H9 (cell line): ENCODE data around the gene TICRR. TPM values are rescaled to one million over a fixed set of nuclear protein-coding genes. Genes with fewer than 3 reads are reported as not detected.

Experiments used
- DNase-seq: peaks from one replicate; pipeline ENCODE4 v3.0.0-alpha.2; 2017
- H2AFZ ChIP-seq: one replicate; pipeline ENCODE4 v1.6.1; 2013; ENCODE audit warnings: mild to moderate bottlenecking, low read length, control low read depth, moderate library complexity
- H2AK5ac ChIP-seq: 2 replicates; pipeline ENCODE4 v1.6.1; 2013; ENCODE audit warnings: low read length, control low read depth, mixed read lengths; ENCODE audit not compliant: insufficient read length
- H2BK120ac ChIP-seq: one replicate; pipeline ENCODE4 v1.6.1; 2013; ENCODE audit warnings: low read depth, mild to moderate bottlenecking, low read length, control low read depth, inconsistent platforms; ENCODE audit not compliant: poor library complexity, severe bottlenecking
- H2BK12ac ChIP-seq: 2 replicates; pipeline ENCODE4 v1.6.1; 2013; ENCODE audit warnings: low read length, control low read depth, mixed read lengths, low read depth; ENCODE audit not compliant: insufficient read length
- H2BK15ac ChIP-seq: 2 replicates; pipeline ENCODE4 v1.6.1; 2013; ENCODE audit warnings: low read depth, low read length, control low read depth
- H2BK20ac ChIP-seq: one replicate; pipeline ENCODE4 v1.6.1; 2013; ENCODE audit warnings: low read depth, mild to moderate bottlenecking, low read length, control low read depth, inconsistent platforms; ENCODE audit not compliant: poor library complexity, severe bottlenecking
- H2BK5ac ChIP-seq: 2 replicates; pipeline ENCODE4 v1.6.1; 2013; ENCODE audit warnings: low read length, control low read depth, mixed read lengths; ENCODE audit not compliant: insufficient read length
- H3K14ac ChIP-seq: 2 replicates; pipeline ENCODE4 v1.6.1; 2013; ENCODE audit warnings: low read length, control low read depth; ENCODE audit not compliant: insufficient read depth
- H3K18ac ChIP-seq: 2 replicates; pipeline ENCODE4 v1.6.1; 2013; ENCODE audit warnings: low read depth, mild to moderate bottlenecking, mixed read lengths, low read length, control low read depth; ENCODE audit not compliant: insufficient read length
- H3K23ac ChIP-seq: 2 replicates; pipeline ENCODE4 v1.6.1; 2013; ENCODE audit warnings: low read length, control low read depth, mixed read lengths, low read depth; ENCODE audit not compliant: insufficient read length
- H3K23me2 ChIP-seq: 2 replicates; pipeline ENCODE4 v1.6.1; 2013; ENCODE audit warnings: low read depth, mild to moderate bottlenecking, mixed read lengths, low read length, control low read depth; ENCODE audit not compliant: insufficient read length, poor library complexity, severe bottlenecking
- H3K27ac ChIP-seq: 2 replicates; pipeline ENCODE4 v1.5.1; 2013; ENCODE audit warnings: low read length, control low read depth, mixed read lengths, low read depth; ENCODE audit not compliant: insufficient read length
- H3K27me3 ChIP-seq: 2 replicates; pipeline ENCODE4 v1.6.1; 2013; ENCODE audit warnings: low read length, control low read depth, inconsistent platforms; ENCODE audit not compliant: insufficient read depth
- H3K4ac ChIP-seq: 2 replicates; pipeline ENCODE4 v1.6.1; 2013; ENCODE audit warnings: low read depth, mild to moderate bottlenecking, control low read depth, inconsistent platforms, low read length, moderate library complexity
- H3K4me1 ChIP-seq: 2 replicates; pipeline ENCODE4 v1.6.1; 2013; ENCODE audit warnings: low read length, control low read depth, inconsistent platforms; ENCODE audit not compliant: insufficient read depth
- H3K4me2 ChIP-seq: 2 replicates; pipeline ENCODE4 v1.6.1; 2013; ENCODE audit warnings: low read length, control low read depth, mixed read lengths; ENCODE audit not compliant: insufficient read length, insufficient read depth
- H3K56ac ChIP-seq: 2 replicates; pipeline ENCODE4 v1.6.1; 2013; ENCODE audit warnings: low read depth, mild to moderate bottlenecking, mixed read lengths, low read length, control low read depth; ENCODE audit not compliant: insufficient read length
- H3K79me1 ChIP-seq: 2 replicates; pipeline ENCODE4 v1.6.1; 2013; ENCODE audit warnings: low read depth, mild to moderate bottlenecking, moderate library complexity, low read length, control low read depth, inconsistent platforms; ENCODE audit not compliant: insufficient read depth, poor library complexity, severe bottlenecking
- H3K79me2 ChIP-seq: 2 replicates; pipeline ENCODE4 v1.6.1; 2013; ENCODE audit warnings: low read length, control low read depth, inconsistent platforms; ENCODE audit not compliant: insufficient read depth
- H3K9ac ChIP-seq: 2 replicates; pipeline ENCODE4 v1.6.1; 2013; ENCODE audit warnings: low read length, control low read depth, mixed read lengths; ENCODE audit not compliant: insufficient read length; ENCODE audit errors: extremely low read depth
- H3K9me3 ChIP-seq: one replicate; pipeline ENCODE4 v1.6.1; 2013; ENCODE audit warnings: low read depth, low read length, inconsistent platforms; ENCODE audit not compliant: control insufficient read depth
- H3T11ph ChIP-seq: one replicate; pipeline ENCODE4 v1.6.1; 2013; ENCODE audit warnings: mild to moderate bottlenecking, low read length, control low read depth, inconsistent platforms
- H4K20me1 ChIP-seq: one replicate; pipeline ENCODE4 v1.6.1; 2013; ENCODE audit not compliant: control insufficient read depth, insufficient read length, insufficient read depth
- H4K5ac ChIP-seq: 2 replicates; pipeline ENCODE4 v1.6.1; 2013; ENCODE audit warnings: low read depth, mild to moderate bottlenecking, mixed read lengths, low read length, control low read depth; ENCODE audit not compliant: insufficient read length
- H4K8ac ChIP-seq: replicated peaks from 2 replicates; pipeline ENCODE4 v1.6.1; 2013; ENCODE audit warnings: low read length, control low read depth, mixed read lengths, low read depth; ENCODE audit not compliant: insufficient read length
- H4K91ac ChIP-seq: 2 replicates; pipeline ENCODE4 v1.6.1; 2013; ENCODE audit warnings: low read depth, mild to moderate bottlenecking, moderate library complexity, mixed read lengths, low read length, control low read depth; ENCODE audit not compliant: insufficient read length
- H3K27ac Mint-ChIP-seq, 3 experiments: 2 replicates in 2 of 3; 3 replicates in 1 of 3; pipeline ENCODE4 v1.8.0; 2020 to 2021; ENCODE audit warnings: mixed read lengths in 3 of 3, mild to moderate bottlenecking in 1 of 3, moderate library complexity in 1 of 3
- H3K27me3 Mint-ChIP-seq: 2 replicates; pipeline ENCODE4 v1.8.0; 2021; ENCODE audit warnings: low read depth, mild to moderate bottlenecking, moderate library complexity, mixed read lengths
- H3K36me3 Mint-ChIP-seq, 3 experiments: 2 replicates in 2 of 3; 3 replicates in 1 of 3; pipeline ENCODE4 v1.8.0; 2020 to 2021; ENCODE audit warnings: low read depth in 3 of 3, mixed read lengths in 3 of 3; ENCODE audit not compliant: insufficient read depth in 1 of 3
- H3K4me1 Mint-ChIP-seq, 2 experiments: 2 replicates each; pipeline ENCODE4 v1.8.0; 2020; ENCODE audit warnings: mixed read lengths in 2 of 2
- H3K4me3 Mint-ChIP-seq, 2 experiments: 2 replicates in 1 of 2; 3 replicates in 1 of 2; pipeline ENCODE4 v1.8.0; 2020 to 2021; ENCODE audit warnings: mild to moderate bottlenecking in 2 of 2, mixed read lengths in 2 of 2, moderate library complexity in 1 of 2
- H3K9me3 Mint-ChIP-seq, 2 experiments: 2 replicates in 1 of 2; 3 replicates in 1 of 2; pipeline ENCODE4 v1.8.0; 2020; ENCODE audit warnings: mild to moderate bottlenecking in 2 of 2, mixed read lengths in 2 of 2, moderate library complexity in 1 of 2
- WGBS: extraction: QIAGEN DNeasy Blood & Tissue Kit; methylation state at CpG from one replicate; pipeline ENCODE4 v1.1.7; 2013; ENCODE audit warnings: missing lambda C conversion rate, low lambda C conversion rate, mixed read lengths; ENCODE audit not compliant: insufficient read length; ENCODE audit errors: extremely low coverage; 5-methylcytosine and 5-hydroxymethylcytosine counted together
- total RNA-seq: library from RNA; stranded (reverse); gene quantifications from 2 replicates; pipeline ENCODE4 v1.2.1, GENCODE V29; 2021
- TF ChIP-seq, protein P1 (sequence below): fragments of 200-600 bp; sonication (generic); conservative IDR thresholded peaks from 3 replicates; pipeline ENCODE4 v1.8.0; 2021; ENCODE audit warnings: antibody characterized with exemption, mild to moderate bottlenecking

The TICRR gene
- total RNA-seq, 1 experiment from 2014 or later = 26.0 TPM

DNA sequence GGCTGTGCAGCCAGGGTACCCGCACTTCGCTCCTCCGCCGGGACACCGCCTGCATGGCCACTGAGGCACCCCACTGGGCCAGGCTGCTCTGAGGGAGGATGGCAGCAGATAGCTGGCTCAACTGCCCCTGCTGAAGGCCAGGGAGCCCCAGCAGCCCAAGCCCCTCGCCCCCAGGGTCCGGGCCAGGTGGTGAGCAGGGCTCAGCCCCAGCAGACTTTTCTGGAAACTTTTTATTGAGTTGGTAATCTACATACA, 92.4 kb downstream of the TICRR start:
- peaks cover 32% of the 10 kb centered on the region for H3K27me3 Mint-ChIP-seq
- WGBS = no CpG with 5 or more reads among the region's 7 CpGs

More for the DNA sequence above, 92.4 kb downstream of the TICRR start:
- Mint-ChIP-seq H3K4me1 (peaks cover 9 to 18% of the 10 kb centered on the region in 2 experiments), H3K27ac (no peak overlapping the region), H3K36me3 (no peaks in the 10 kb centered on the region; a peak in 1 of 7 replicates), H3K9me3 (no peaks in the 10 kb centered on the region), H3K4me3 (no peak overlapping the region)
- TF ChIP-seq, protein P1, sequence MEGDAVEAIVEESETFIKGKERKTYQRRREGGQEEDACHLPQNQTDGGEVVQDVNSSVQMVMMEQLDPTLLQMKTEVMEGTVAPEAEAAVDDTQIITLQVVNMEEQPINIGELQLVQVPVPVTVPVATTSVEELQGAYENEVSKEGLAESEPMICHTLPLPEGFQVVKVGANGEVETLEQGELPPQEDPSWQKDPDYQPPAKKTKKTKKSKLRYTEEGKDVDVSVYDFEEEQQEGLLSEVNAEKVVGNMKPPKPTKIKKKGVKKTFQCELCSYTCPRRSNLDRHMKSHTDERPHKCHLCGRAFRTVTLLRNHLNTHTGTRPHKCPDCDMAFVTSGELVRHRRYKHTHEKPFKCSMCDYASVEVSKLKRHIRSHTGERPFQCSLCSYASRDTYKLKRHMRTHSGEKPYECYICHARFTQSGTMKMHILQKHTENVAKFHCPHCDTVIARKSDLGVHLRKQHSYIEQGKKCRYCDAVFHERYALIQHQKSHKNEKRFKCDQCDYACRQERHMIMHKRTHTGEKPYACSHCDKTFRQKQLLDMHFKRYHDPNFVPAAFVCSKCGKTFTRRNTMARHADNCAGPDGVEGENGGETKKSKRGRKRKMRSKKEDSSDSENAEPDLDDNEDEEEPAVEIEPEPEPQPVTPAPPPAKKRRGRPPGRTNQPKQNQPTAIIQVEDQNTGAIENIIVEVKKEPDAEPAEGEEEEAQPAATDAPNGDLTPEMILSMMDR = no peak
- H3K9me3 ChIP-seq = no peaks in the 10 kb centered on the region
- H2BK120ac ChIP-seq = no peak overlapping the region
- no peak overlapping the region for H2BK5ac ChIP-seq
- no peak overlapping the region for H2BK15ac ChIP-seq
- H4K8ac ChIP-seq = no peak overlapping the region
- no peaks in the 10 kb centered on the region for H3K79me2 ChIP-seq
- no peak overlapping the region for H3T11ph ChIP-seq
- no peaks in the 10 kb centered on the region for H3K79me1 ChIP-seq
- H3K4me1 ChIP-seq = no peaks in the 10 kb centered on the region
- no peaks in the 10 kb centered on the region for H3K23me2 ChIP-seq
- H3K56ac ChIP-seq = no peak overlapping the region
- H3K18ac ChIP-seq = no peak overlapping the region
- H3K4ac ChIP-seq = no peak overlapping the region
- H3K9ac ChIP-seq = no peak overlapping the region
- H2AFZ ChIP-seq = no peak overlapping the region
- no peak overlapping the region for H3K27ac ChIP-seq
- H3K14ac ChIP-seq = no peak overlapping the region
- no peak overlapping the region for H4K5ac ChIP-seq
- H3K4me2 ChIP-seq = no peak overlapping the region
- DNase-seq = no peak
- H4K20me1 ChIP-seq = no peaks in the 10 kb centered on the region
- no peak overlapping the region for H2BK20ac ChIP-seq
- H2AK5ac ChIP-seq = no peak overlapping the region
- H3K27me3 ChIP-seq = no peaks in the 10 kb centered on the region; the same call in 1 of the 2 replicates
- no peak overlapping the region for H2BK12ac ChIP-seq
- no peak overlapping the region for H4K91ac ChIP-seq
- H3K23ac ChIP-seq = no peak overlapping the region
